NCI-H1694 treated with DMSO at 0.1 percent for 48 hours (cell line): ENCODE measurements around the gene CDR2.
"Not testable (repeated sequence)": the region's sequence is repeated elsewhere in the genome, so short reads cannot be mapped to it uniquely, and the experiment has no call there.

ENCODE experiments used
- DNase-seq: peaks from one replicate; lab custom pipeline; 2025; lab: John Stamatoyannopoulos, UW

CDR2 gene

DNA sequence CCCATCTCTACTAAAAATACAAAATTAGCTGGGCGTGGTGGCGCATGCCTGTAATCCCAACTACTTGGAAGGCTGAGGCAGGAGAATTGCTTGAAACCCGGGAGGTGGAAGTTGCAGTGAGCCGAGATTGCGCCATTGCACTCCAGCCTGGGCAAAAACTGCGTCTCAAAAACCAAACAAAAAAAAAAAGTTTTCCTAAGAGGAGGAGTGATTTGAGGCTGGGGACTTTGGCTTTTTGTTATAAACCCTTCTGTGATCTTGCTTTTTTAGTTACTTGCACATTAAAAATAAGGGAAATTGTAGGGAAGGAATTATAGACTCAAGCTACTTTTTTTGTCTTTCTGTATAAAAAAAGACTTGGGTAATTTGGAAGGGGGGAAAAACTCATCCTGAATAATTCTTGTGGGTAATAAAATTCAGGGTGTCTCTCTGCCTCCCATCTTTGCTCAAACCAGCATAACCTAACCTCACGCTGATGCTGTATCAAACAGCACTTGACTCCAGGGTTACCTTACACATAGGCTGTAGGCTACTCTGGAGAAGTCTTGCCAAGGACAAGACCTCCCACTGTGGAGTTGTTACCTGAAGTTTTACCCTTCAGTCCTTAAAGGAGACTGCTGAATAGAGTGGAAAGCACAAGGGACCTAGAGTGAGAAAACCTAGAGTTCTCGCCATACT, 1.7 kb upstream of the CDR2 start:
- DNase-seq = no peak

DNA sequence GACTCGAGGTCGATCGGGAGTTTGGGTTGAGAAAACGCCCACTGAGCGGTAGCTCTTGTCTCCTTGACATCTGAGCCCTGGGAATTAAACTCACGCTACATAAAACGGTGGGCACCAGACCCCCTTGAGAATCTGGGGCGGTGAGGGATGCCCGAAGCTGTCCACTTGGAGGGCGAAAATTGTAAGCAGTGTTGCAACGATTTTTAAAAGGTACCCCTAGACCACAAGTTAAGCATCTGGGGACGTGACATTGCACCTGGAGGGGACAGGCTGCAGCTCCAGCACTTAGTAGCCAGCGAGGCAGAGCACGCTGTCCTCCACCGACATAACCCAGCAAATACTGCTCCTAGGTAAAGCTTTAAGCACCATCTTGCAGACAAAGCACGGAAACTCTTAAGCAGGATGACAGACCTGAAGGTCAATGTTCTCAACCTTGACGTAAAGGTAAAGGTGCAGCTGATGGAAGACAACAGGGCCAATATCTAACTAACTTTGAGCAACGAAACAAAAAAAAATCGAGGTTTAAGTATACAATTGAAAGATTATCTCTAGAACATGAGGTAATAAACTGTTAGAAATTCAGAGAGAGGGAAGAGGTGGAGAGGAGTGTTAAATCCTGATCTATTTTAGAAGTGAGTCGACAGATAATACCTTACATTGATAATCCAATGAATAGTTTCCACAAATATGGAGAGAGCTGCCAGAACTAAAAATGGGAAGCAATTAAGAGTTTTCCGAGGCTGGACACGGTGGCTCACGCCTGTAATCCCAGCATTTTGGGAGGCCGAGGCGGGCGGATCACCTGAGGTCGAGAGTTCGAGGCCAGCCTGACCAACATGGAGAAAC, 921 bp upstream of the CDR2 start:
- no peak for DNase-seq

DNA sequence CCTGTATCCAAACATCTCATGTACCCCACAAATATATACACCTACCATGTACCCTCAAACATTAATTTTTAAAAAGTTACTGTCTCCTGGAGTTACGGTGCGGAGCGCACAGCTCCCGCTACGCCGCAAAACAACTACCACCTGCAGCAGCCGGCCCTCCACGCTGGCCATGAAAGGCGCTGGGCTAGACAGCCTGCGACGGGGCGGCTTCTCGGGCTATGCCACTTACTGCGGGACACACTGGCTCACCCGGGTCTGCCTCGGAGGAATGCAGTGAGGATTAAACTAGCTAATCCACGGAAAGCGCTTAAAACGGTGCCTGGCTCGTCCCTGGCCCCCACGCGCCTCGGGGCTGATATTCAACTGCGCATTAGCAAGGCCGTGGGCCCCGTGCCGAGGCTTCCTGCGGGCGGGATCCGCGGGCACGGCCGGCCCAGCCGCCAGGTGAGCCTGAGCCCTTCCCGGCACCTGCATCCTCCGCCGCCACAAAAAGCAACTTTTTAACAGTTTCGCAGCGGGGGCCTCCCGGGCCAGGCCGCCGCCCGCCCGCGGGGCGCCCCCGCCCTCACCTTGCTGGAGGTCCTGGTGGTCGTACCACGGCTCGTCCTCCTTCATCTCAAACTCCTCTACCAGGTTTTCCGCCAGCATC, 633 bp downstream of the CDR2 start:
- DNase-seq = no peak

DNA sequence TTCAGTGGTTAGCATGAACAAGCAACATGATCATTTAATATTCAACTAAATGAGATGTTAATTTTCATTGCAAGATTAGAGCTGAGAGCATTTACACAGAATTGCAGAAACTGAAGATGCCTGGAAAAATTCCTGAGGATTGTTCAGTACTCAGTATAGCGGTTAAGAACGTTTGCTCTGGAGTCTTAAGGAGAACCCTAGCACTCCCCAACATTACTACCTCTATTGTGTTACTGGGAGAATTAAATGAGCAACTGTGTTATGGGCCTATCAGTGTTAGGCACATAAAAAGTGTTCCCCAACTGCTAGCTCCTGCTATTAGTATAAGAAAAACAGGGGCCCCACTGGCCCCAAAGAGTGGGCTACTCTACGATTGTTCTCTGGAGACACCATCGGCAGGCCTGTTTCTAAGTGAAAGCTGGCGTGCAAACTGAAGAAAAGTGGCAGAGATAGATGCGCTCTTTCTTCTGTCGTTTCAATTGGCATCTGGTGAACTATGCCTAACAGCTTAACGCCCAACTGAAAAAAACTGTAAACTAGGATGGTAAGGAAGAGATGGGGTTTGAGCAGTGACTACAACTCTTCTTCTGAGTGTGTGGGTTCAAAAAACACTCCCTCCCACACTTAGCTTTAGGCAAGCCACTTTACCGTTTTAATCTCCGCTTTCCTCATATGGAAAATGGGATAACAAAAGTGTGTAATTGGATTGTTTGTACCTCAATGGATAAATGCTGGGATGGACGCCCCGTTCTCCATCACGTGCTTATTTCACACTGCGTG, 1.3 kb downstream of the CDR2 start:
- no peak for DNase-seq

DNA sequence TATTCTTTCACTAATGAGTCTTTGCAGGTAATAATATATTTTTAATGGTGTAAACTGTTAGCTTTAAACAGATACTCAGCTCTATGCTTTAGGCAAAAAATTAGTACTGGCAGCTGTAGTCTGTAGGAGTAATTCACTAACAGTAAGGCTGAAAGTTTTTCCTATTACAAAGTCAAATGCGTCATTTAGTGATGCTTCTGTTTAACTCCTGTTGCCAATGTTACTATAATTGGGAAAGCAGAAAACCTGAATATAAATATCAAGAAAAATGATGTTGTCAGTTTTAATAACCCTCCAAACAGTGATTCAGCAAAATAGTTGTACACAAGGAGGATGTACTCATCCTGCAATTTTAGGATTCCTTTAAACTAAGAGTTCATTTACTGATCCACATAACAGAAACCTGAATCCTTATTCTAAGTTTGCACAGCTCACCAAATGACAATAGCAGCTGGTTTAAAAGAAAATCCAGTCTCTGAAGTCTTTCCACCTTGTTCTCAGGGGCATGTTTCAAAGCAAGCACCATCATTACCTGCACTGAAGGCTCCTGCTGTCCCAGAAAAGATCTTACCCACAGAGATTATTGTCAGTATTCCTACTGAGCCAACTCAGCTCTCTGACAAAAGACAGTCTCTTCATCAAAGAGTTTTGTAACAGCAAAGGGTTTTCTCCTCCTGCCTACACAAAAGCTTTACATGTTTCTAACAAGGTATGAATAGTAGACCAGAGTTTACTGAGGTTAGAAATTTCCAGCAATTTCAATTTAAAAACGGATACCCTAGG, 4.2 kb downstream of the CDR2 start:
- DNase-seq = no peak

DNA sequence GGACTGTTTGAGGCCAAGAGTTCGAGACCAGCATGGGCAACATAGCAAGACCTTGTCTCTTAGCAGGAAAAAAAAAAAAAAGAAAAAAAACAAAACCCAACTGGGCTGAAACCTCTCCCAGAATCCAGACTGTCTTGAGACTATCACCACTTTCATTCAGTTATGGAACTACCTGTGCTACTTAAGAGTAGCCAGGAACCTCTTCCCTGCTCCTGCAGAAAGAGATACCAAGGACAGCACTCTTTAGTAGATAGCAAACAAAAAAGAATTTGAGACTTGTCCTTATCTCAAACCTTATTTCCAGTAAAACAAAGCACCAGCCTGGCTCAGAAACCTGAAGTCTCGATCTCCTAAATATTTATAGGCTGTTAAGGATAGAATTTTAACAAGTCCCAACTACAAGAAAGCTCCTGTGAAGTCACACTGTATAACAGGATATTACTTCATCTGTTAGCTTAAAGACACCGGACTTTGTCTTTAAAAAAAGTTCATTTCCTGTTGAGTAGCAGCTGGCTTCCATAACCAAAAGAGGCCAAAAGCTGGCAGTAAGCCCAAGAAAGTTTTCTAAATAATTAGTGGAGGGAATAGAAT, 5.1 kb downstream of the CDR2 start:
- DNase-seq = no peak

DNA sequence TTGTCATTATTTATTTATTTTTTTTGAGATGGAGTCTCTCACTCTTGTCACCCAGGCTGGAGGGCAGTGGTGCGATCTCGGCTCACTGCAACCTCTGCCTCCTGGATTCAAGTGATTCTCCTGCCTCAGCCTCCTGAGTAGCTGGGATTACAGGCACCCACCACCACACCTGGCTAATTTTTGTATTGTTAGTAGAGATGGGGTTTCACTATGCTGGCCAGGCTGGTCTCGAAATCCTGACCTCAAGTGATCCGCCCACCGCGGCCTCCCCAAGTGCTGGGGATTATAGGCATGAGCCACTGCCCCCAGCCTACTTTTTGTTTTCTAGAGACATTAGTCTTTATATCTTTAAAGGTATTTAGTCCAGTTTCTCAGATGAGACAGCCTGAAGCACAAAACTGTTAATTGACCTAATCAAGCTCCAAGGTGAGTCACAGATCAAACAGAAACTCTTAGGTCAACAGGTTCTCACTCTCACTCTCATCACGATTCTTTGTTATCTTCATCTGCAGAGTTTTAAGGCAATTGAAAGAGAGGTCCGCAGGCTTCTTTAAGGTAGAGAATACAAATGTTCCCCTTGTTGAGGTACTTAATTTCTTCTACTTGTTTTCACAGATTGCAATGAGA, 6.1 kb downstream of the CDR2 start:
- DNase-seq = not testable (repeated sequence)

DNA sequence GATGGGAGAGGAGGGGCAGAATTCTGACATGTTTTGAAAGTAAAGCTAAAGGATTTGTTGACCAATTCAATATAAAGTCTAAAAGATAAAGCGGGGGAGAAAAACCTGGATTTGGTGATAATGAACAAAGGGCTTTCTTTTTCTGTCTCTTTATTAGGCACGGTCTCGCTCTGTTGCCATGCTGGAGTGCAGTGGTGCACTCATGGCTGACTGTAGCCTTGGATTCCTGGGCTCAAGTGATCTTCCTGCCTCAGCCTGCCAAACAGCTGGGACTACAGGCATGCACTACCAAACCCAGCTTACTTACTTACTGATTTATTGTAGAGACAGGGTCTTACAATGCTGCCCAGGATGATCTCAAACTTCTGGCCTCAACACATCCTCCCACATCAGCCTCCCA, 7.5 kb downstream of the CDR2 start:
- DNase-seq = no peak

DNA sequence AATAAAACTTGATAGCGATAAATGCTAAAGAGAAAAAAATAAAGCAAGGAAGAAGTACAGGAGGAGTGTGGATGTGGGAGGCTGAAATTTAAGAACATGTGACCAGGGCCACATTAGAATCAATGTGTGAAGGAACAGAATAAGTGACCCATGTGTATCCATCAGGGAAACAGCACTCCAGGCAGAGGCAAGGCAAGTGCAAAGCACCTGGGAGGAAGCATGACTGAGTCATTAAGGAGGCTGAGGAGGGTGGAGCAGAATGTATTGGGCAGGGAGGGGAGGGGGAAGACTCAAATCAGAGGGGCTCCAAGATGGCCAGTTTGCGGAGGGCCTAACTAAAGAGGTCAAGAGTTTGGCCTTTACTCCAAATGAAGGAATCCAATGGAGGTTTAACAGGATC, 8.0 kb downstream of the CDR2 start:
- no peak for DNase-seq

DNA sequence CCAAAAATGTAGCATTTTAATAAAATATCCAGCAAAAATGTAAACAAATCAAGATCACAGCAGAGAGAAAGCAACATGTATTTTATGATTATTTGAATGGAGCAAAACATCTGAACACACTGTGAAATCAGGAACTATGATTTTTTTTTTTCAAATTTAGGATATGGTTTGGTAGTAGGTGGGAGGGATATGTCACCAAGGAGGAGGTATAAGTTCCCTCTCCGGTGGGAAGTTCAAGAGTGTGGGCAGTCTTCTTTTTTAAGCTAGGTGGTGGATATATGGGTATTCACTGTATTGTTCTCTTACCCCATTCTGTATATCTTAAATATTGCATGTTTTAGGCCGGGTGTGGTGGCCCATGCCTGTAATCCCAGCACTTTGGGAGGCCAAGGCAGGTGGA, 10.2 kb downstream of the CDR2 start:
- DNase-seq = no peak

DNA sequence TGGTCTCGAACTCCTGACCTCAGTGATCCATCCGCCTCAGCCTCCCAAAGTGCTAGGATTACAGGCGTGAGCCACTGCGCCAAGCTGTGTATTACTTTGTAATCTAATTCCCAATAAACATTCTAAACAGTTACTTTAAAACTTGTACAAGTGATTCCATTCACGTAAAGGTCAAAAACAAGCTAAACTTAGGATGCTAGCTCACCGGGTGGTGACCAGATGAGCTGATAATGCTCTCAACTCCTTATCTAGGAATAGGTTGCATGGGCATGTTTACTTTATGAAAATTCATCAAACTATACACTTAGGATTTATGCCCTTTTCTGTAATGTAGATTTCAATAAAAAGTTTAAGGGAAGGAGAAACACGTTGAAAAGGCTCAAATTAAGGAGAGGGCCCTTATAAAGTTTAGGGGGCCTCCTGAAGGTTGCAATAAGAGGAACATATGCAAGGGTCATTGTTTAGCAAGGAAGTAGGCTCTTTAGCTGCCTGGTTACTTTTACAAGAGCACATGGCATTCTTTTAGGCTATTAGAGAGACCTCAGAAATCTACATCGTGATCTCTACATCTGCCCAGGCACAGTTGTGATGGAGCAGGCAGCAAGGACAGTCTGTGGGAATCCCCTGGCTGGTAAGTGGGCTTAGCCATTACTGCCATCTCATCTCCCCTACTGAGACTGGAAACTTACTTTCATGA, 13.3 kb downstream of the CDR2 start:
- DNase-seq = no peak

DNA sequence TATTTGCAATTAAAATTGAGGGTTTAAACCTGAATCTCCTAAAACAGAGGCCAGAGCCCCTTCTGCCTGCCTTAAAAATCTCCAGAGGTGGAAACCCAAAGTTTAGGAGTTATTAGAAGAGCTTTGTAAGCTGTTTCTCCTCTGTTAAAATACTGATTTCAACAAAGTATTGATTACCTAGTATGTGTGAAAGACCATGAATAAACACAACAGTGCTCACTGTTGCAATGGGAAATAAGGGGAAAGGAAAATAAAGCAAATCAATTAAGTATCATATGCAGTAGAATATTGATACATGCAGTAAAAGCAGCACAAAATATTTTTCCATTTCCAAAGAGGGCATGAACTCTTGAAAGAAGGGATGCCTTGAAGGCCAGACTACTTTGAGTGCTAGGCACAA, 14.7 kb downstream of the CDR2 start:
- DNase-seq = no peak

DNA sequence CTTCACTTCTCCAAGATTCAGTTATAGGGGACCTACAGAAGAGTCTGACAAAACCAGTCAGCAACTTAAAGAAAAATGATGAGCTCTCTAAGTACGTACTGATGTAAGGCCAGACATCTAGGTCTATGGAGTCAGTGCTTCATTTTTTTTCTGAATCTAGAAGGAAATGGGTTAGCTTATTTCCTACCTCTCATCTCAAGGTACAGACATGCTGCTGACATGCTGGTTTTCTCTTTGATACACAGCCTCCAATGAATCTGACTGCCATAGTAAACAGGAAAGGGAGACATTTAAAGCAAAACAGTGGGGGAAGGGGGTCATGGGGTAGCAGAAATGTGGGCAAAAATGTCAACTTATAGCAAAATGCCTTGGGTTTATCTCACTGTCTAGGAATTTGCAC, 16.4 kb downstream of the CDR2 start:
- DNase-seq = no peak

DNA sequence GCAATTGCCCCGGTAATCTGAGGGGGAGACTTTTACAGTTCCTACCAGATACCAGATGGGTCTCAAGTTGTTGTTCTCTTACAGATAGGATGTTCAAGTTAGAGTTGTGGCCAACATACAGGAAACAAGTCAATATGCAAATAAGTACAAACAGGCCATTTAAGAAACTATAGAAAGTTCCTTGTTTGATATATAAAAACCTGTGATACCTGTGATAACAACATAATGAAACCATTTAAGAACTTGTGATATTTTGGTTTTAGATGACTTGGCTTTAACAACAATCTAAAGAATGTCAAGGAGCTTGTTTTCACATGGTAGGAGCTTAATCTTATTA, 16.8 kb downstream of the CDR2 start:
- no peak for DNase-seq

DNA sequence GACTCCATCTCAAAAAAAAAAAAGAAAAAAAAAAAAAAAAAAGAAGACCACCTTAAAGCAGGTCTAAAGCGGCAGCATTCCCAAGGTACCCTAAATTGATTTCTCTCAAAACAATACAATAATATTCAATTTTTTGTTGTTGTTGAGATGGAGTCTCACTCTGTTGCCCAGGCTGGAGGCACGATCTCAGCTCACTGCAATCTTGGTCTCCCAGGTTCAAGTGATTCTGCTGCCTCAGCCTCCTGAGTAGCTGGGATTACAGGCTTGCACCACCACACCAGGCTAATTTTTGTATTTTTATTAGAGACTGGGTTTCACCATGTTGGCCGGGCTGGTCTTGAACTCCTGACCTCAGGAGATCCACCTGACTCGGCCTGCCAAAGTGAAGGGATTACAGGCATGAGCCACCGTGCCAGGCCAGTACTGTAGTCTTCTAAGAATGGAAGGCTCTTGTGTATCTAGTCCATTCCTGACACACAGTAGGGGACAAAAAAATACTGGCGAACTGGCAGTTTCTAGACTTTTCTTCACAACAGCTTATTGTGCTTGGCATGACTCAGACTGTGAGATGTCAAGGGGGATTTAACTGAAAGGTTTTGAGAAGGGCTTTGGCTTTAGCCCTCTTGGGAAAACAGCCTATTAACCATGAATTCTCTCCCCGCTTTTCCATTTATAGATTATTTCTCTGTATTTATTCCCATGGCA, 17.3 kb downstream of the CDR2 start:
- DNase-seq = no peak

DNA sequence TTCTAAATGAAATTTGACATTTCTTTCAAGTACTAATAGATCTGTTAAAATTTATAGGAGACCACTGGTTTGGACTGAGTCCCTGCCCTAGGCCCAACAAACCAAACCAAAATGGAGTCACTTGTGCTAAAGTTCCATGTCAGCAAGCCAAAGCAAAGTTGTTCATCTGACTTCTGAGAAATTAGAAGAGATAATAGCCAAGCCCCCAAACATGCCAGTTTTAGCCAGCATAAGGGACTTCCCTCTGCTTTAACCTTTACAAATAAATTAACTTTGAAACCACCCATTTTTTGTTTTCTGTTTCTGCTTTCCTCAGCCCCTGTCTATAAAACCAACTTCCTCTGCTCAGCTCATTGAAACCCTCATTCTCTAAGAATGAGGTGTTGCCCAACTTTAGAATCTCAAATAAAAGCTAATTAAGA, 18.9 kb downstream of the CDR2 start:
- no peak for DNase-seq

DNA sequence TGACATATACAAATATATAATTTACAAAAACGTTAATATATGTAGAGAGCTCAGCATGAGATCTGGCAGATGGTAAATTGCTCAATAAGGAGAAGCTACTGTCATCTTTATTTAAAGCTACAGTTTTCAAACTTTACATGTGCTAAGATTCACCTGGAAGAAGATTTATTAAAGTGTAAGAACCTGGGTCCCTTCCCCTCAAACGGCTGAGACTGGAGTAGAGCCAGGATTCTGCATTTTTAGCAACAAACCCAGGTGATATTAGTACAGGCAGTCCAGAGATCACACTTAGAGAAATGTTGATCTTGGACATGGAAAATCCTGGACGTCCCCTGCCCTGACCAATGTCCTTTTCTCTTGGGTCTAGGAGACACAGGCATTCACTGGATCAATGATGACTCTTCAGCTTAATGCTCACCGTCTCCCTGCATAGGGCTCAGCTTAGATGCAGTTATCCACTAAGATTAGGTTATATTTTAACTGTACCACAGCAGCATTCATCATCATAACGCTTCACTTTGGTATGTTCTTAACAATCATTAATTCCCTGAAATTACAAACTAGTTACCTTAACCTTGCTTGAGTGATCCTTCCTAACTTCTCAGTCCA, 20.4 kb downstream of the CDR2 start:
- DNase-seq = no peak

DNA sequence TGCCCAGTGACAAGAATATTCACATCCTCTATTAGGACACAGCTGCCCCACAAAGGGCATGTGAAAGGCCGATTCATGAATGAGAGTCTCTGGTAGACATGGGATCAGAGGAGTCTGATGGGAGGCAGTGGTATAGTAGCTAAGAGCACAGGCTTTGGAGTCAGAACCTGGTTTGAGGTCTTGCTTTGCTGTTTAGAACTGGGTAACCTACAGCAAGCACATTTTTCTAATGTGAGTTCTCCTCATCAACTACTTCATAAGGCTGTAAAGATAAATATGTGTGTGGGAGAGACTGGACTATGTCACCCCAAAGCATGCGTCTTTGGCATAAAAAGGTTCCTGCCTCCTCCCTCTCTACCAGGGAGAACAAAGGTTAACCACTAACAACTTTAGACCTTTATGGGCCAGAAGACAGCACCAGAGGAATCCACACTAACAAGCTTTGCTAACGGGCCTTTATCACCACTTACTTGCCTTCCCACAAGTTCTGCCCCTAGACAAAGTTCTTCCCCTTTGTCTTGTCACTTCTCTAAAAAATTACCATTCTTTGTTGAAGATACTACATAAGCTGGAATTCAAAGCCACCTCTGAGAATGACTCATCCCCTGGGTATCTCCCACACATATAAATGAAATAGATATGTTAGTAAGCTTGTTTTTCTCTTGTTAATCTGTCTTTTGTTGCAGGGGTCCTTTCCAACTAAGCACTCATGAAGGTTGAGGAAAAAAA, 21.1 kb downstream of the CDR2 start:
- no peak for DNase-seq
